RWPE2 (cell line): ENCODE data around the gene VCAM1.

Experiments
- ATAC-seq: fragments of 200-7000 bp; cut with Tn5 transposase; 3 replicates; pipeline ENCODE4 v1.9.1; 2021; ENCODE audit warnings: low read depth
- DNase-seq: peaks from one replicate; pipeline ENCODE4 v3.0.0-alpha.2; 2020; ENCODE audit warnings: low spot score
- H3K27ac ChIP-seq: fragments of 450-650 bp; 2 replicates; pipeline ENCODE4 v1.5.1; 2017; ENCODE audit warnings: mild to moderate bottlenecking; ENCODE audit not compliant: poor library complexity, severe bottlenecking
- H3K27me3 ChIP-seq: fragments of 250-450 bp; sonication (Bioruptor Pico); 2 replicates; pipeline ENCODE4 v1.5.1; 2021; ENCODE audit warnings: mild to moderate bottlenecking, moderate library complexity; ENCODE audit not compliant: insufficient read depth, poor library complexity, severe bottlenecking
- H3K36me3 ChIP-seq: fragments of 250-450 bp; sonication (Bioruptor Pico); 2 replicates; pipeline ENCODE4 v1.5.1; 2020; ENCODE audit warnings: low read depth, mild to moderate bottlenecking, moderate library complexity
- H3K4me1 ChIP-seq: fragments of 250-450 bp; sonication (Bioruptor Pico); 2 replicates; pipeline ENCODE4 v1.5.1; 2021; ENCODE audit warnings: mild to moderate bottlenecking, moderate library complexity; ENCODE audit not compliant: insufficient read depth, poor library complexity, severe bottlenecking
- H3K4me3 ChIP-seq: fragments of 250-450 bp; sonication (Bioruptor Pico); 2 replicates; pipeline ENCODE4 v1.5.1; 2021; ENCODE audit warnings: mild to moderate bottlenecking, moderate library complexity; ENCODE audit not compliant: severe bottlenecking
- H3K9me3 ChIP-seq: fragments of 250-450 bp; sonication (Bioruptor Pico); 2 replicates; pipeline ENCODE4 v1.5.1; 2021; ENCODE audit warnings: mild to moderate bottlenecking, moderate library complexity; ENCODE audit not compliant: severe bottlenecking
- CTCF ChIP-seq: fragments of 450-650 bp; IDR thresholded peaks from one replicate; pipeline ENCODE4 v1.5.1; 2017; ENCODE audit warnings: mild to moderate bottlenecking, moderate library complexity; ENCODE audit not compliant: poor library complexity, severe bottlenecking

Gene VCAM1

GRCh38 chr1:100713626-100714025, 5.9 kb upstream of the VCAM1 start:
- ATAC-seq: peak; percentile 29; the same call in 1 of the 3 replicates
- DNase-seq: no peak
- Histone ChIP-seq H3K36me3 (no peaks in the 10 kb centered on the region), H3K4me1 (no peaks in the 10 kb centered on the region), H3K9me3 (no peaks in the 10 kb centered on the region), H3K27me3 (no peaks in the 10 kb centered on the region), H3K27ac (no peak overlapping the region), H3K4me3 (no peak overlapping the region)
- no peak for TF ChIP-seq CTCF

GRCh38 chr1:100714599-100714998, 4.9 kb upstream of the VCAM1 start:
- Histone ChIP-seq H3K27ac (no peak overlapping the region), H3K4me1 (no peaks in the 10 kb centered on the region), H3K9me3 (no peaks in the 10 kb centered on the region), H3K36me3 (no peaks in the 10 kb centered on the region), H3K4me3 (no peak overlapping the region), H3K27me3 (no peaks in the 10 kb centered on the region)
- no peak for TF ChIP-seq CTCF
- ATAC-seq (no peak), DNase-seq (no peak)

- H3K4me3 ChIP-seq: no peak overlapping the region
- H3K27me3 ChIP-seq: peaks cover 3% of the 10 kb centered on the region
- H3K9me3 ChIP-seq: no peaks in the 10 kb centered on the region
- ATAC-seq (no peak), DNase-seq (no peak)
- no peak for TF ChIP-seq CTCF
- H3K36me3 ChIP-seq: no peaks in the 10 kb centered on the region
- H3K27ac ChIP-seq: no peak overlapping the region
- no peaks in the 10 kb centered on the region for H3K4me1 ChIP-seq
Observed at GRCh38 chr1:100717218-100717617, 2.3 kb upstream of the VCAM1 start.

- H3K36me3 ChIP-seq: no peaks in the 10 kb centered on the region
- no peak for TF ChIP-seq CTCF
- ATAC-seq (no peak), DNase-seq (no peak)
- no peak overlapping the region for H3K4me3 ChIP-seq
- no peak overlapping the region for H3K27ac ChIP-seq
- no peaks in the 10 kb centered on the region for H3K9me3 ChIP-seq
- peaks cover 6% of the 10 kb centered on the region for H3K27me3 ChIP-seq
- H3K4me1 ChIP-seq: no peaks in the 10 kb centered on the region
Observed at GRCh38 chr1:100718581-100718980, 961 bp upstream of the VCAM1 start.

GRCh38 chr1:100720101-100720500, 559 bp downstream of the VCAM1 start:
- Histone ChIP-seq H3K4me3 (no peak overlapping the region), H3K27me3 (peaks cover 6% of the 10 kb centered on the region), H3K27ac (no peak overlapping the region), H3K36me3 (no peaks in the 10 kb centered on the region), H3K9me3 (no peaks in the 10 kb centered on the region), H3K4me1 (no peaks in the 10 kb centered on the region)
- ATAC-seq (no peak), DNase-seq (no peak)
- TF ChIP-seq CTCF: no peak
